A172 (cell line): ENCODE measurements around the gene TNFAIP8L1. TPM values are rescaled to one million over a fixed set of nuclear protein-coding genes. Genes with fewer than 3 reads are reported as not detected.

ENCODE experiments used
- DNase-seq: peaks from one replicate; pipeline ENCODE4 v3.0.0-alpha.2; 2015; ENCODE audit warnings: low spot score
- total RNA-seq: library from RNA; depleted of rRNA; stranded (reverse); fragments of >200 nt; shearing (Covaris generic); gene quantifications from 2 replicates; pipeline ENCODE4 v1.2.3, GENCODE V29; 2014

Gene TNFAIP8L1
- total RNA-seq, 1 experiment from 2014 or later: 9.5 TPM

DNA sequence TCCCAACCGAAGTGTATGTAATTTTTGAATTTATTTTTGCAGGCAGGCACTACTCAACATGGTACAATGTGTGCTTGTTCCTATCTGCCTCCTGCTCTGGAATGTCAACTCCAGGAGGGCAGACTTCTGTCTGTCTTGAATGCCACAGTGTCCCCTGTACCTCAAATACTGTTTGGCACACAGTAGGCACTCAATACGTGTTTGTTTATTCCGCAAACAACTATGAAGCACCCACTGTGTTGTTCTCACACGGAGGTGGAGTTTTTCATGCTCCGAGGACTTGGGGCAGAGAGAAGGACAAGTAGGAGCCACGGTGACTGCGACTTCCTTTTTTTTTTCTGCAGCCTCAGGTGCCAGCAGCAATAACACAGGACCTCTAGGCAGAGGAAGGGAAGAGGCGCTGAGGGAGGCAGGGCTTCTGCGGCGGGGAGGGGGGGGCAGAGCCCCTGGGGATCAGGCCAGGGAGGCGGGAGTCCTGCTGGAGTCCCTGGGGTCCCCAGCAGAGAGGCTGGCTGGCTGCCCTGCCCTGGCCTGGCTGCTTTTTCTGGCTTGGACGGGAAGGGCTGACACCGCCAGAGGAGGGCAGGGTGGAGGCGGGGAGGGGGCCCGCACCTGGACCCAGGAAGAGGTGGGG is 29.3 kb upstream of the TNFAIP8L1 start:
- no peak for DNase-seq

DNA sequence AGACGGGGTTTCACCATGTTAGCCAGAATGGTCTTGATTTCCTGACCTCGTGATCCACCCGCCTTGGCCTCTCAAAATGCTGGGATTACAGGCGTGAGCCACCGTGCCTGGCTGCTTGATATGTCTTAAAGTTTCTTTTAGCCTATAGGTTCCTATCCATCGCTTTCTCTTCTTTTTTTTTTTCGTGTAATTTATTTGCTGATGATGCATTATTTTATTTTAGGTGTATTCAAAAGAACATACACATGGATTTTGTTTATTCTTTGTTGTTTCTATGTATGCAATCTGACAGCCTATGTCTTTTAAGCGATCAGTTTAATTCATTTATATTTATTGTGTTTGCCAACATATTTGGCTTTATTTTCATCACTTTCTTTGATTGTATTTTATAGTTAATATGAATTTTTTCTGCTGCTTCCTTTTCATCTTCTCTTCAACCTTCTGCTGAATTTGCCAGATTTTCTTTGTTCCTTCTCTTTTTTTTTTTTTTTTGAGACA is 26.0 kb upstream of the TNFAIP8L1 start:
- no peak for DNase-seq

DNA sequence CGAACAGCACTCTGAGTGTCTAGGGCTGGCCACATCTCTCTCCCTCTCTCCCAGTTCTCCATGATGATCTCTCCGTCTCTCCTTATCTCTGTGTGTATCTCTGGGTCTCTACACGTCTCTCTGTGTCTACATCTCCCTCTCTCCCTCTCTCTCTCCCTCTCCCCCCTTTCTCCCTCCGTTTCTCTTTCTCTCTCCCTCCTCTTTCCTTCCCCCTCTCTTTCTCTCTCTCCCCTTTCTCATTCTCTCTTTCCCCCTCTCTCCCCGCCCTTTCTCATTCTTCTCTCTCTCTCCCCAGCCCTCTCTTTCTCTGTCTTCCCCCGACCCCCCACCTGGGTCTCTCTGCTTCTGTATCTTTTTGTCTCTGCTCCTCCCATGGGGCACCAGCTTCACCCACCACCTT is 21.3 kb upstream of the TNFAIP8L1 start:
- no peak for DNase-seq

DNA sequence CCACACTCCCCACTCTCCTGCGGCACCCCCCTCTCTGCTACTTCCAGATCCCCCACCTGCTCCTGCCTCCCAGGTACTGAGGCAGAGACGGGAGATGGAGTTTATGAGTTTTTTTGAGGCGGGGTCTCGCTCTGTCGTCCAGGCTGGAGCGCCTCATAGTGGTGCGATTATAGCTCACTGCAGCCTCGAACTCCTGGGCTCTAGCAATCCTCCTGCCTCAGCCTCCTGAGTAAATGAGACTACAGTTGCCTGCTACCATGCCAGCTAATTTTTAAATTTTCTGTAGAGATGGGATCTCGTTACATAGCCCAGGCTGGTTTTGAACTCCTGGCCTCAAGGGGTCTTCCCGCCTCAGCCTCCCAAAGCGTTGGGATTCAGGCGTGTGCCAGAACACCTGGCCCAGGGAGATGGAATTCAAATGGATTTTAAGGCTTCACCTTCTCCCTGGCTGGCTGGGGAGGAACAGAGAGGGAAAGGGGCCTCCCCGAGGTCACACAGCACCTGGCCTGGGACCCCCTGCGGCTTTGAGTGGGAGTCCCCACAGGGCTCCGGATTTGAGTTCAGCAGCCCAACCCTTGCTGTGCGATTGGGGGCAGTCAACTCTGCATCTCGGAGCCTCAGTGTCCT is 19.5 kb upstream of the TNFAIP8L1 start:
- no peak for DNase-seq

DNA sequence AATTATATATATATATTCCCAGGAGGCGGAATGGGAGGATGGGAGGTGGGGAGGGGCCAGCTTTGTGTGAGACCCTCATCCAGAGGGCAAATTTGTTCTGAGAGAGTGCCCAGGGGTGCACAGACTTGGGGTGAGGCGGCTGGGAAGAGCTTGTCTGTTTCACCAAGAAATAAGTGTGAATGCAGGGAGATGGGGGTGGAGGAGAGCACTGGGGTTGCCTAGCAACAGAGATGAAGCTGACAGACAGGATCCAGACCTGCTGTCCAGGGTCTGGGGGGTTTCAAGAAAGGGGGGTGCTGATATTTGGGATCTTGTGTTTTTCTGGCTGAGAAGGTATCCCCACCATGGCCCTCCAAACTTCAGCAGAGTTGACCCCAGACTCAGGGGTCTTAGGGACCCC is 18.6 kb upstream of the TNFAIP8L1 start:
- DNase-seq: no peak

DNA sequence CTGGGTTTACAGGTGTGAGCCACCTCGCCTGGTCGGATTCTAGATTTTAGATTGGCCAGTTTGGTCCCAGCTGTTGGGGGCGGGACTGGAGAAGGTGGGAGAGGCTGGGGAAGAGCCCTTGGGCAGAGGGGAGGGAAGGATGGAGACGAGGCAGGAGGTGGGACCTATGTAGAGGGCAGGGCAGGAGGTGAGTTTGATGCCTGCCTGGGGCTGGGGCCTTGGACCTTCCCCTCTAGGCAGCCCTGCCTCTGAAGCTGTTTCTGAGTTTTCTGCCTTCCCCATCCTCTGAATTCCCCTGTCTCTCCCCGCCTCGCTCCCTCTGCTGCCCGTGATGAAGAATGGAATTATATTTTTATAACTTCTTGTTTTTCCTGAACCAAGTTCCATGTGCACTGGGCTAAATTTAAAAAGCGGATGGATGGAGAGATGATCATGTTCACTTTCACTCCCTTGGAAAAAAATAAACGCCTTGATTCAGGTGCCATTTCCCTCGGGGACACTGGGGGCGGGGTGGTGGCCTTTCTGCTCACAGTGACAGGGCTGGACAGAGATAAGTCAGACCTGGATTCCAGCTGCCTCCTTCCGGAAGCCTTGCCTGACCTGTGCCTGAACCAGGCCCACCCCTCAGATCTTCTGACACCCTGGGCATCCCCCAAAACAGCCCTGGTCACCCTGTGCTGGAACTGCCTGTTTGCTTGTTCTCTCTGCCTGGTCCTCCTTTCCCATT is 16.5 kb upstream of the TNFAIP8L1 start:
- no peak for DNase-seq

DNA sequence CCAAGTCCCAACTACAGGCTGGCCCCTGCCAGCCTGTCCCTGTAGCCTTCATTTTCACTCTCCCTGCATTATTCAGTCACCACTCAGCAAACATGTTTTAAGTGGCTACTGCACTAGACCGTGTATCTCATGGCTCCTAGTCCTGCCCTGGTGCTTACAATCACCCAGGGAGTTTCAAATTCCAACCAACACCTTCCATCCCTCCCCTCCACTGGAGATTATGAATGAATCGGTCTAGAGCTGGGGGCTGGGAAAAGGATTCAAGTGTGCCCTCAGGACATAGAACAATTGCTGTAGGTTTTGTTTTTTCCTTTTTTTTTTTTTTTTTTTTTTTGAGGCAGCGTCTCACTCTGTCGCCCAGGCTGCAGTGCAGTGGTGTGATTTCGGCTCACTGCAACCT is 15.0 kb upstream of the TNFAIP8L1 start:
- DNase-seq: no peak

DNA sequence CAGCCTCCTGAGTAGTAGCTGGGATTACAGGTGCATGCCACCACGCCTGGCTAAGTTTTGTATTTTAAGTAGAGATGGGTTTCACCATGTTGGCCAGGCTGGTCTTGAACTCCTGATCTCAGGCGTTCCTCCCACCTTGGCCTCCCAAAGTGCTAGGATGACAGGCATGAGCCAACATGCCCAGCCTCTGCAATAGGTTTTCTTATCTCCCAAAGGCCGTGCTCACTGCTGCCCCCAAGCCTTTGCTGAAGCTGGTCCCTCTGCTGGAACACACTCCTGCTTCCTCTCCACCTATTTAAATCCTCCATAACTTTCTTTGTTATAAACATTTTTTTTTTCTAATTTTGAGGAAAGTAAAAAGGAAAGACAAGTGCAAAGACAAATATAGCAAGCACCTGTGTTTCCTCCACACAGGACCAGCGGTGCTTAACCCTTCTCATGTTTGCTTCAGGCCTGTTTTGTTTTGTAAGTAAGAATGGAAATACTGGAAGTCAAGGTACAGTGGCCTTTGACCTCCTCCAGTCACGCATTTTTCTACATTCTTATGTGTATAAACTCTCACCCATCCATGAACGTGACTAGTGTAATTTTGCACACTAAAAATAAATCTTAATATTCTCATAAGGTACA is 14.5 kb upstream of the TNFAIP8L1 start:
- peak; percentile 65 for DNase-seq

DNA sequence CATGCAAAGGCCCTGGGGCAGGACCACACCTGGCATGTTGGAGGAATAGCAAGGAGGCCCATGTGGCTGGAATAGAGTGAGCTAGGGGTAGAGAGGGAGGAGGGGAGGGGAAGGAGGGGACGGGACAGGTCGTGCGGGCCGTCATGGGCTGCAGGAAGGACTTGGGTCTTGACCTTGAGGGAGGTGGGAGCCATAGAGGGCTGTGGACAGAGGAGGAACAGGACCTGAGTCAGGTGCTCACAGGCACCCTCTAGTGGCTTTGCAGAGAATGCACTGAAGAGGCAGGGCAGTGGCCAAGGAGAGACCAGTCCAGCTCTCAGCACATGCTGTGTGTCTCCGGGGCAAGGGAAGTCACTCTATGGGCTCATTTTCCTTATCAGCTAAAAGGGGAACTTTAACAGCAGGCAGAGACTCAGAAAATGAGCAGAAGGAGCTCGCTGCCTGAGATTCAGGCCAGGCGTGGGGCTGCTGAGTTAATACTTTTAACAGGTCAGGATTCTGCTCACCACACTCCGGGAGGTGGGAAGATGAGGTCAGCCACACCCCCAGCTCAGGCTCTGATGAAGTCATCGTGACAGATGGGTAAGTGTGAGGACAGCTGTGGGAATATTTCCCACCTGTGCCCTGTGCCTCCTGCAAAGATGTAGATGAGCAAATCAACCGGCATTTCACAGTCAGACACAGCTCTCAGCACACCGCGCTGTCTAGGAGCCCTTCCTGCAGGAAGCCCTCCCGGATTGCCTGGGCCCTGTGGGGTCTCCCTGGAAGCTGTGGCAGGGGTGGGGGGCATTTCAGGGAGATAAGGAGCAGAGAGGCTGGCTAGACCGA is 6.0 kb upstream of the TNFAIP8L1 start:
- peak; percentile 97 for DNase-seq

DNA sequence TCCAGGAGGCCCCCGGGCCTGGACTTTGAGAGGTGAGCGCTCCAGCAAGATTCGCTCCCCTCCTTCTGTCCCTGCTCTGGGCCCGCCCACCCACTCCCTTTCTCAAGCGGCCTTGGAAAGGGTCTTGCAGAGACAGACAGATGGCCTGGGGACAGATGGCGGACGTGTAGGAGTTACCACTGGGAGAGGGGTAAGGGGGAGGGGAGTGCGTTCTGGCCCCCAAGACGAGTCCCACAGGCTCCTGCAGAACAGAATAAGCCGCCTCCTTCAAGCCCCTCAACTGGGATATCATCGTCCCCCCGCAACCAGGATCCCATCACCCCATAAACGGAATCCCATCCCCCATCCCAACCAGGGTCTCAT is 3.6 kb upstream of the TNFAIP8L1 start:
- no peak for DNase-seq

DNA sequence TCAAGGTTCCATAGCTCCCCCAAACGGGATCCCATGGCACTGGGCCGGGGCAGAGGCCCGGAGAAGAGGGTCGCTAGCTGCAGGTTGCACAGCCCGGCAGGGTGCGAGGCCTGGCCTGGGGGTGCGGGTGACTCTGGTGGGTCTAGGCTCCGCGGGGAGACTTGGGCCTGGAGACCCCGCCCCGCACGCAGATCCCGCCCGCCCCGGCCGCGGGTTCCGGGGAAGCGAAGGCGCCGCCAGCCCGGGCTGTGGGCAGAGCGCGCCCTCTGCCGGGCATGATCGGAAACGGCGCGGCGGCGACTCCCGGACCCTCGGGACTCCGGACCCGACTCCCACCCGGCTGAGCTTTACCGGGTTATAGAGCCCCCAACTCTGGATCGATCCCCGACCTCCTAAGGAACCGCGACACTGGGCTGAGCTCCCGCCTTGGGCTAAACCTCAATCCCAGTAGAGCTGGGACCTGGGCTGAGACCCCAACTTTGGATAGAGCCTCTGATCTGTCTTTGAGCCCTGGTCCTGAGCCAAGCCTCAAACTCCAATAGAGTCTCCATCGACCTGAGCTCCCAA is 3.1 kb upstream of the TNFAIP8L1 start:
- peak; percentile 30 for DNase-seq

DNA sequence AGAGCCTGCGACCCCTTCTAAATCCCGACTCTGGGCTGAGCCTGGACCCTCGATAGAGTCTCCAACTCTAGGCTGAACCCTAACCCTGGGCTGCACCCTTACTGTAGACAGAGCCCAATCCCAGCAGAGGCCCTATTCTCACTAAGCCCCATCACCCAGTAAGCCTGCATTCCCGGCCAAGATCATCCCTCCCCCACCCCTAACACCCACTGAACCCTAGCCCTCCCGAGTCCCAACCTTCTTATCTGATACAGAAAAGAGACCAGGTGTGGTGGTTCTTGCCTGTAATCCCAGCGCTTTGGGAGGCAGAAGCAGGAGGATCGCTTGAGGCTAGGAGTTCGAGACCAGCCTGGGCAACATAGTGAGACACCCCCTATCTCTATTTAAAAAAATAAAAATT is 2.6 kb upstream of the TNFAIP8L1 start:
- no peak for DNase-seq

DNA sequence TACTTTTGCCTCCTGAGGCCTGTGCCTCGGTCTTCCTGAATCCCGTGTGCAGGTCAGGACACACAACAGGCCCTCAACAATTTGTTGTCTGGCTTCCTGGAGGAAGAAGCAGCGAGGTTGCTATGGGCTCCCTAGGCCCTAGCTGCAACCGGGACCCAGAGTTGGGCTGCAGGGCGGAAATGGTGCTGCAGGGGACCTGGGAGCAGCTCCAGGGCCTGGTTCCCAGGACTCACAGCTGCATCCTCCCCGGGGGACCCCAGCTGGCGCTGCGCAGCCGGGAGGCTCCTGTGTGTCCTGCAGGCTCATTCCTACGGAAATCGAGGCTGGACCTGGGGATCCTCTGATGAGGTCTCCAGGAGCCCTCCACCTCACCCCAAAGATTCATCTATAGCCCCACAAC is 999 bp upstream of the TNFAIP8L1 start:
- no peak for DNase-seq

DNA sequence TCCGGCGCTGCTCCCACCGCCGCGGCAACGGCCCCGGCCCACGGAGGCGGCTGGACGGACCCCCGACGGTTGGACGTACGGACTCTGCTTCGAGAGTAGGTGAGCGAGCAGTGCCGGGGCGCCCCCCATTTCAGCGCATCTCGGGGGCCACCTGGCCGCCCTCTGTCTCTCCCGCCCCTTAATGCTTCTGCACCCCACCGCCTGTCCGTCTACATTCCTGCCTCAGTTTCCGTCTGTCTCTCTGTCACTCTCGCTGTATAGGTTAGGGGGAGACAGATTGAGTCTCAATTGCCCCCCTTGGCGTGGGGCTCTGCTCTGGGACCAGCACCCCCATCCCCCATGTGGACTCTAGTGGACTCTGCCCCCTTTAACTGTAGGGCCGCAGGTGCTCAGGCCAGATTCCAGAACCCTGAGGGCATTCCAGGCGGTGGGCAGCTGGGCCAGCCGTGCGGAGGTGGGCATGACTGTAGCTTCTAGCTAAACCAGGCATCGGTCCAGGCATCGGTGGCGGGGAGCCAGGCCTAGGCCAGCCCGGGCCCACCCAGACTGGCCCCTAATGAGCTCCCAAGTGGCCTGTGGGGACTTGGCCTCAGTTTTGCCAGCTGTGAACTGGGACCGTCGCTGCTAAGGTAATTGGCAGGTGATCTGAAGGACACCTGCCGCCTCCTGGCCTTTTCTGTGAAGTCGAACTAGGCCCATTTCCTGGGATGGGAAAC is 373 bp downstream of the TNFAIP8L1 start:
- DNase-seq: no peak

DNA sequence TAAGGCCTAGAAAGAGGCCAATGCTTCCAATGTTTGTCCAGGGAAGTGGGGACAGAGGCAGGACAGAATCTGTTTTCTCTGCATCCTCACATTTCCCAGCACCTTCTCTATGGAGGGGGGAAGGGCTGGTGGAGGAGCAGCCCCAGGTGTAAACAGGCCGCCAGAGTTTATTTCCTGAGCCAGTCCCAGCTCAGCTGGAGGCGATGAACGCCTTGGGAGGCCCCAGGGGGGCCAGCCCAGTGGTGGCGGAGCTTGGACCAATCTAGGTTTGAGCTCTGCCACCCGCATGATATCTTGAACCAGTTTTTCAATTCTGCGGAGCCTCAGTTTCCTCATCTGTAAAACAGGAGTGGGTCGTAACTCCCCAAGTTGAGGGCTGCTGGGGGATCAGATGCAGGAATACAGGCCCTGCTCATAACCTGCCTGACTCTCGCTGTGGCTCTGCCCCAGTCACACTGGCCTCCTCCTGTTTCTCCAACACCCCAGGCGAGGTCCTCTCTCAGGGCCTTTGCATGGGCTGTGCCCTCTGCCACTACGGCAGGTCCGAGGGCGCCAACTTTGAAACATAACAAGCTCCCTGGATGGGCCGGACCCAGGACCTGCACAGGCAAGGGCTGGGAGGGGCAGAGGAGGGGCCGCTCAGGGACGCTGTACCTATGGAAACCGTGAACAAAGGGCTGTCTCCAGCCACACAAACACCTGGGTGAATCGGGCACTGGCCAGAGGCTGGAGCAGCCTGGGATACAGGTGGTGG is 1.1 kb downstream of the TNFAIP8L1 start:
- no peak for DNase-seq

DNA sequence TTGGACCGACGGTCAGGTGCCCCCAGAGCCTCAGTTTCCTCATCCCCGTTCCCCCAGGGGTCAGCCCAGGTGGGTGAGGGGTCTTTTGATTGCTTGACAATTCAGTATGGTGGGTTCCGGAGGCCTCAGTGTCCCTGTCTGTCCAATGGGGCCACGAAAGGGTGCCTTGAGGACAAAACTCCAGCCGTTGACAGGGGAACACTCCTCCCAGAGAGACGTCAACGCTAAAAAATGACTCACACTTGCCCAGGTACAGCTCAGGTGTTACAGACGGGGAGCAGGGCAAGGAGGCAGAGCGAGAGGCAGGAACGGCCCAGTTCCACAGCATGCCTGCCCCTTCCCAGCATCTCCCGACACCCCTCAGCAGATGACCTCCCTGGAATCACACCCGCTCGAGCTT is 1.8 kb downstream of the TNFAIP8L1 start:
- no peak for DNase-seq

DNA sequence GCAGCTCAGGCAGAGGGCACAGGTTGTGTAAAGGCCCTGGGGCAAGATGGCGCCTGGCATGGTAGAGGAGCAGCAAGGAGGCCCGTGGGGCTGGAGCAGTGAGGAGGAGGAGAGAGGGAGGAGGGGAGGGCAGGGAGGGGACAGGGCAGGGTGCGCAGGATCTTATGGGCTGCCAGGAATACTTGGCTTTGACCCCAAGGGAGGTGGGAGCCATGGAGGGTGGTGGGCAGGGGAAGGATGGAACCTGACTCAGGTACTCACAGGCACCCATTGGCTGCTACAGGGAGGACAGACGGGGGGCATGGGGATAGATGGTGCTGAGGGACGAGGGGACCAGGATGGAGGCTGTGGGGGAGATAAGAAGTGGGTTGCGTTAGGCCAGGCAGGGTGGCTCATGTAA is 3.3 kb downstream of the TNFAIP8L1 start:
- DNase-seq: no peak

DNA sequence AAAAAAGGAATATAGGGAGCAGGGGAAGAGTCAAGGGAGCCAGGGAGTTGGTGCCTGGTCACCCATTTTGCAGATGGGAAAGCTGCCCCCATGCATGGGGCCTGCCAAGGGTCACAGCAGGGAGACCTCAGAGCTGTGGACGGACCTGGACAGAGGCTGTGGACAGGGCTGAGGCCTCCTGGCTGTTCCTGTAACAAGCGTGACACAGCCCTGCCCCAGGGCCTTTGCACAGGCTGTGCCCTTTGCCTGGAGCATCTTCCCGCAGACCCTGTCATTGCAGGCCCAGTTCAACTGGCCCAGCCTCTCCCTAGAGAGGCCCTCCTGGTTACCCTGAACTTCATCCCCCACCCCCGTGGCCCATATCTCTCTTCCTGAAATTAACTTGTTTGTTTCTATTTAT is 6.4 kb downstream of the TNFAIP8L1 start:
- DNase-seq: no peak

DNA sequence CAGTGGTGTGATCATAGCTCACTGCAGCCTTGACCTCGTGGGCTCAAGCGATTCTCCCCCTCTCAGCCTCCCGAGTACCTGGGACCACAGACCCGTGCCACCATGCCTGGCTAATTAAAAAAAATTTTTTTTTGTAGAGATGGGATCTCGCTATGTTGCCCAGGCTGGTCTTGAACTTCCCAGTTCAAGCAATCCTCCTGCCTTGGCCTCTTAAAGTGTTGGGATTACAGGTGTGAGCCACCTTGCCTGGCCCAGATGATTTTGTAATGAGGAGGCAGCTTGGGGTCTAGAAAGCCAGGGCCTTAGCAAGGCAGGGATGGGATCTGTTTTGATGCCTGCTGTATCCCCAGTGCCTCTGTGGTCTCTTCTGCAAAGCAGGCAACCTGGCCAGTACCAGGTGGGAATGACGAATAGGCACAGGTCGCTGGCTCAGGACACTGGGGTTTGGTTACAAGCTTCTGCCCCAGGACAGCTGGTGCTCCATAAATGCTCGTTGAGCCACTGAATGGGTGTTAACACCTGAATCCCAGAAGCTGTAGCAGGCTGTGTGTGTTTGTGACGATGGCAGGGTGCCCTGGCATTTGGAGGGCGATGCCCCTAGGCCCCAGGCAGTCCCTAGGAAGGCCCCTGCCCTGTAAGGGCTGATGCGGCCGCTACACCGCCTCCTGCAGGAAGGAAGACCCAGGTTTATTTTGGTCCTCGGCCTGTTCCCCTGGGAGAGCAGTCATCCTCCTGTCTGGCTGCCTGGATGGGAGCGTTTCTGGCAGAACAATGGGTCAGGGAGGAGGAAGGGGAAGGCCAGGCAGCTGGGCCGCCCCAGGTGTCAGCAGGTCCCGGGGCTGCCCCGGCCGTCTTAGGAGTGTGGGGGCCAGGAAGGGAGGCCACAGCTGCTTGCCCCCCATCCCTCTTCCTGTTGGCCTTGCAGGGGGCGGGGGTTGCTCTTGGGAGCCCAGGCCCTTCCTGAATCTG is 8.6 kb downstream of the TNFAIP8L1 start:
- DNase-seq: no peak
